Left lung (tissue), 10 donors: ENCODE measurements around the gene DAAM1. TPM values are rescaled to one million over a fixed set of nuclear protein-coding genes. Genes with fewer than 3 reads are reported as not detected.

ENCODE experiments used
- ATAC-seq: fragments of 200-7000 bp; cut with Tn5 transposase; one replicate; pipeline ENCODE4 v1.9.1; 2020; ENCODE audit warnings: moderate library complexity
- DNase-seq, 4 donors: peaks; one replicate each; pipeline ENCODE4 v3.0.0-alpha.2; 2013 to 2020
- H3K27ac ChIP-seq, 2 donors: fragments of 200-600 bp; sonication (generic) in 1 of 2; one replicate each; pipeline versions ENCODE4 v1.5.0 to v1.8.0; 2020 to 2021
- H3K27me3 ChIP-seq, 2 donors: fragments of 200-600 bp; sonication (generic) in 1 of 2; one replicate each; pipeline versions ENCODE4 v1.5.0 to v1.8.0; 2020 to 2021
- H3K36me3 ChIP-seq, 2 donors: fragments of 200-600 bp; sonication (generic) in 1 of 2; one replicate each; pipeline versions ENCODE4 v1.5.0 to v1.8.0; 2020 to 2021
- H3K4me1 ChIP-seq, 2 donors: fragments of 200-600 bp; one replicate each; pipeline ENCODE4 v1.8.0; 2021
- H3K4me3 ChIP-seq, 2 donors: fragments of 200-600 bp; sonication (generic) in 1 of 2; one replicate each; pipeline versions ENCODE4 v1.5.0 to v1.8.0; 2020 to 2021; ENCODE audit warnings: mild to moderate bottlenecking in 1 of 2
- H3K9me3 ChIP-seq, 2 donors: fragments of 200-600 bp; sonication (generic) in 1 of 2; one replicate each; pipeline versions ENCODE4 v1.5.0 to v1.8.0; 2020 to 2021
- intact Hi-C, 2 donors: fragments of 100-400 bp; cut with DNase I; formaldehyde crosslinking; loops; one replicate each; pipeline versions ENCODE4 v1.11.2 to v1.14.2; 2022
- polyA plus RNA-seq, 6 donors: library from polyadenylated mRNA; unstranded; fragments of 120-200 nt; gene quantifications; one replicate each; pipeline ENCODE4 v1.2.1, GENCODE V29; 2013; ENCODE audit not compliant: insufficient read length in 6 of 6
- total RNA-seq, 2 donors: library from RNA; stranded (reverse); fragmentation: NEBNext Ultra II Directional; extraction: Animal tissue kit (Norgen Biotek cat#: 25700); gene quantifications; one replicate each; pipeline ENCODE4 v1.2.1, GENCODE V29; 2021
- TF ChIP-seq, protein P1 (sequence below), 2 donors: fragments of 200-600 bp; sonication (generic) in 1 of 2; IDR thresholded peaks; one replicate each; pipeline versions ENCODE4 v1.5.0 to v1.8.0; 2021; ENCODE audit warnings: antibody characterized with exemption in 2 of 2
- donor health status: DM: no; HTN: yes; CAD: no.
- donor health status: DM: no; HTN: no; CAD: no.

Gene DAAM1
- total and polyA plus RNA-seq, 8 donors, result 47.5 to 68.4 (median 51.0) TPM

DNA sequence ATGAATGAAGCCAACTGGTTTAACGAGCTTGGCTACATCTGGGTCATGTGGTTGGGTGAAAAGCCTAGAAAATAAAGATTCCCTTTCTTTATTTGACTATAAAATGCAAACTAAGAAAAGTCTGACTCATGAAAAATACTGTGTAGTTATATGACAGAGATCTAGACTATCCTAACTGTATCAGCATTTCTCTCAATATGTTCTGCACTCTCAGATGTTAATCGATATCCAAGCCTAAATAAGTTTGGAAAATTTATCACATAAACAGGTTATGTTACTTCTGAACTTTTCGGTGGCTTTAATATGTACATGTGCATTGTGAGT lies 133.1 kb downstream of the DAAM1 start:
- Histone ChIP-seq H3K27me3 (no peaks in the 10 kb centered on the region), H3K4me3 (no peak overlapping the region), H3K4me1 (peaks cover 14 to 26% of the 10 kb centered on the region in 2 donors), H3K27ac (peak overlapping the region; percentile 54 to 55), H3K36me3 (peaks cover 0 to 15% of the 10 kb centered on the region in 2 donors), H3K9me3 (no peaks in the 10 kb centered on the region)
- intact Hi-C loops, result no loop called here
- ATAC-seq (no peak), DNase-seq (no peak)
- TF ChIP-seq, protein P1, sequence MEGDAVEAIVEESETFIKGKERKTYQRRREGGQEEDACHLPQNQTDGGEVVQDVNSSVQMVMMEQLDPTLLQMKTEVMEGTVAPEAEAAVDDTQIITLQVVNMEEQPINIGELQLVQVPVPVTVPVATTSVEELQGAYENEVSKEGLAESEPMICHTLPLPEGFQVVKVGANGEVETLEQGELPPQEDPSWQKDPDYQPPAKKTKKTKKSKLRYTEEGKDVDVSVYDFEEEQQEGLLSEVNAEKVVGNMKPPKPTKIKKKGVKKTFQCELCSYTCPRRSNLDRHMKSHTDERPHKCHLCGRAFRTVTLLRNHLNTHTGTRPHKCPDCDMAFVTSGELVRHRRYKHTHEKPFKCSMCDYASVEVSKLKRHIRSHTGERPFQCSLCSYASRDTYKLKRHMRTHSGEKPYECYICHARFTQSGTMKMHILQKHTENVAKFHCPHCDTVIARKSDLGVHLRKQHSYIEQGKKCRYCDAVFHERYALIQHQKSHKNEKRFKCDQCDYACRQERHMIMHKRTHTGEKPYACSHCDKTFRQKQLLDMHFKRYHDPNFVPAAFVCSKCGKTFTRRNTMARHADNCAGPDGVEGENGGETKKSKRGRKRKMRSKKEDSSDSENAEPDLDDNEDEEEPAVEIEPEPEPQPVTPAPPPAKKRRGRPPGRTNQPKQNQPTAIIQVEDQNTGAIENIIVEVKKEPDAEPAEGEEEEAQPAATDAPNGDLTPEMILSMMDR (IDR thresholded peaks at IDR 0.05), result no peak

DNA sequence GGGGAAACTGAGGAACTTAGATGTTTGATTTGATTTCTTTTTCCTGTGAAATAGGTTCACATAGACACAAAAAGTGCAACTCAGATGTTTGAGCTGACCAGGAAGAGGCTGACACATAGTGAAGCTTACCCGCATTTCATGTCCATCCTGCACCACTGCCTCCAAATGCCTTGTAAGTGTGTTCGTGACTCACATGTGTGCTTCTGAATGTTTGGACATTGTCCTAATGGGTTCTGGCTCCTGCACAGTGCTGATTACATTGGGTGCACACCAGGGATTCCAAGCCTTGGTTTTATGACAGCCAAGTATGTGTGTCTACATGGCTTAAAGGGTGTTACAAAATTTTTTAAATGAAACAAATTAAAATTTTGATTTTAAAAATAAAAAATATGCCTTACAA lies 137.4 kb downstream of the DAAM1 start:
- peaks cover 0 to 15% of the 10 kb centered on the region in 2 donors for H3K36me3 ChIP-seq
- intact Hi-C loops, result no loop called here
- no peak overlapping the region for H3K27ac ChIP-seq
- ATAC-seq (no peak), DNase-seq (no peak)
- H3K9me3 ChIP-seq, result no peaks in the 10 kb centered on the region
- peaks cover 3 to 12% of the 10 kb centered on the region in 2 donors for H3K4me1 ChIP-seq
- H3K4me3 ChIP-seq, result no peak overlapping the region
- H3K27me3 ChIP-seq, result no peaks in the 10 kb centered on the region
- TF ChIP-seq, protein P1 (IDR thresholded peaks at IDR 0.05), result no peak

DNA sequence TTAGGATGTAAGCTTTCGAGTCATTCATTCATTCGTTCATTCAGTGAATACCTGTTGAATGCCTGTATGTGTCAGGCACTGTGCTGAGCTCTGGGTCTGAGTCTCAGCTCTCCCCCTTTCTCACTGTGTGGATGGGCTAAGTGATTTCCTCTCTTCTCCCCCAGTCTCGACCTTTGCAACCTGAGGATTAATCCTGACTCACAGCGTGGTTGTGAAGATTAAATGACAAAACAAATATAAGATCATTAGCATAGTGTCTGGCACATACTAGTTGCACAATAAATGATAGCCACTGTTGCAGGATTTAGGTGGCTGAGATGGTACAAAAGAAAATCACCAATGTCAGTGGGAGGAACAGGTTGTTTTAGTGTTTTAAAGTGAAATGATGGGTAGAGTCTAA lies 140.0 kb downstream of the DAAM1 start:
- intact Hi-C loops, result no loop called here
- H3K27ac ChIP-seq, result no peak overlapping the region

DNA sequence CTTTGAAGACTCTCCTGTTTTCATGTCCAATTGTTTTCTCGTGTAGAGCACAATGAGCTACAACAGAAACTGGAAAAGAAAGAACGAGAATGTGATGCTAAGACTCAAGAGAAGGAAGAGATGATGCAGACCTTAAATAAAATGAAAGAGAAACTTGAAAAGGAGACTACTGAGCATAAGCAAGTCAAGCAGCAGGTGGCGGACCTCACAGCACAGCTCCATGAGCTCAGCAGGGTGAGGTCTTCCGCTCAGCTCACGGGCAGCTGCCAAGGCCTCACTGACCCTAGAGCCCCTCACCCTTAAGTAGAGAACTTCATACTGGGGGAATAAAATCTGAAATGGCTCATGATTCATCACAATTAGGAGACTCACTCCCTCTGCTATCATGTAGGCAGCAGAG lies 142.0 kb downstream of the DAAM1 start:
- intact Hi-C loops, result no loop called here
- DNase-seq (peak in 2 of 4 donors; percentile 82 to 91), ATAC-seq (no peak)
- no peaks in the 10 kb centered on the region for H3K27me3 ChIP-seq
- peaks cover 0 to 18% of the 10 kb centered on the region in 2 donors for H3K36me3 ChIP-seq
- no peak overlapping the region for H3K4me3 ChIP-seq
- TF ChIP-seq, protein P1 (IDR thresholded peaks at IDR 0.05), result no peak
- peak overlapping the region; percentile 1 to 56 for H3K27ac ChIP-seq
- peaks cover 16 to 27% of the 10 kb centered on the region in 2 donors for H3K4me1 ChIP-seq
- H3K9me3 ChIP-seq, result no peaks in the 10 kb centered on the region

More for the DNA sequence above, 140.0 kb downstream of the DAAM1 start:
- H3K36me3 ChIP-seq, result peaks cover 0 to 18% of the 10 kb centered on the region in 2 donors
- TF ChIP-seq, protein P1 (IDR thresholded peaks at IDR 0.05), result no peak
- ATAC-seq (no peak), DNase-seq (no peak)
- no peaks in the 10 kb centered on the region for H3K27me3 ChIP-seq
- H3K4me3 ChIP-seq, result no peak overlapping the region
- no peaks in the 10 kb centered on the region for H3K9me3 ChIP-seq
- peaks cover 8 to 9% of the 10 kb centered on the region in 2 donors for H3K4me1 ChIP-seq

DNA sequence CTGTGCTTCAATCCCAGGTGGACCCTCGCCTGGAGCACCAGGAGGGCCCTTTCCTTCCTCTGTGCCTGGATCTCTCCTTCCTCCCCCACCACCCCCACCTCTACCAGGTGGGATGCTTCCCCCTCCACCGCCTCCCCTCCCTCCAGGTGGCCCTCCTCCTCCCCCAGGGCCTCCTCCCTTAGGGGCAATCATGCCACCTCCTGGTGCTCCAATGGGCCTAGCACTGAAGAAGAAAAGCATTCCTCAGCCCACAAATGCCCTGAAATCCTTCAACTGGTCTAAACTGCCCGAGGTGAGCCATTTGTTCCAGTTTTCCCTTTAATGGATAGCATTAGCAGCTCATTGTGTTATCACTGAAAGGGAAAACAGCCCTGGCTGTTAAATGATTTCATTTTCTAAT lies 142.8 kb downstream of the DAAM1 start:
- intact Hi-C loops, result no loop called here
- Histone ChIP-seq H3K36me3 (peaks cover 0 to 12% of the 10 kb centered on the region in 2 donors), H3K4me1 (peaks cover 23 to 33% of the 10 kb centered on the region in 2 donors), H3K9me3 (no peaks in the 10 kb centered on the region), H3K27me3 (no peaks in the 10 kb centered on the region), H3K4me3 (no peak overlapping the region), H3K27ac (peak overlapping the region; percentile 1 to 56)
- ATAC-seq, result no peak
- DNase-seq, result no peak
- TF ChIP-seq, protein P1 (IDR thresholded peaks at IDR 0.05), result no peak
